ENCODE measurements around the gene SRP72. TPM values are rescaled to one million over a fixed set of nuclear protein-coding genes. Genes with fewer than 3 reads are reported as not detected.
"Not testable (repeated sequence)": the region's sequence is repeated elsewhere in the genome, so short reads cannot be mapped to it uniquely, and the experiment has no call there.

Gene SRP72
- polyA plus RNA-seq, 1 experiment = 118 TPM

DNA sequence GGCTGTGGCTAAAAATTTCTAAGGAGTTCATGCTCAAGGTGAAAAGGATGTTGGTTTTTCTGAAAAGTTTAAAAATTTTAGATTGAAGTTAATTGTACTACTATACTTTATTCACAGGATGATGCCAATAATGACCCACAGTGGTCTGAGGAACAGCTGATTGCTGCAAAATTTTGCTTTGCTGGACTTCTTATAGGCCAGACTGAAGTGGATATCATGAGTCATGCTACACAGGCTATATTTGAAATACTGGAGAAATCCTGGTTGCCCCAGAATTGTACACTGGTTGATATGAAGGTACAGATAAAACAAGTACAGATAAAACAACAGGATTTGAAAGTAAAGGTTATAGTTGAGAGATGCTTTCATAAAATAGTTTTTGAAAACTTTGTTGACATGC, 19.1 kb upstream of the SRP72 start:
- DNase-seq (ENCODE audit: low read depth) = no peak
- CTCF ChIA-PET = interaction anchor here (0.6 kb wide), 1 partner anchor 18 kb away, joined by 3 read pairs; no protein-coding TSS in a partner anchor
- POLR2A ChIA-PET = no interaction called here
- no peaks in the 10 kb centered on the region for H3K27me3 ChIP-seq (ENCODE audit: control insufficient read depth, insufficient read depth, low read length)
- no peaks in the 10 kb centered on the region for H3K36me3 ChIP-seq (ENCODE audit: control insufficient read depth, insufficient read depth, low read length)
- TF ChIP-seq, protein P1, sequence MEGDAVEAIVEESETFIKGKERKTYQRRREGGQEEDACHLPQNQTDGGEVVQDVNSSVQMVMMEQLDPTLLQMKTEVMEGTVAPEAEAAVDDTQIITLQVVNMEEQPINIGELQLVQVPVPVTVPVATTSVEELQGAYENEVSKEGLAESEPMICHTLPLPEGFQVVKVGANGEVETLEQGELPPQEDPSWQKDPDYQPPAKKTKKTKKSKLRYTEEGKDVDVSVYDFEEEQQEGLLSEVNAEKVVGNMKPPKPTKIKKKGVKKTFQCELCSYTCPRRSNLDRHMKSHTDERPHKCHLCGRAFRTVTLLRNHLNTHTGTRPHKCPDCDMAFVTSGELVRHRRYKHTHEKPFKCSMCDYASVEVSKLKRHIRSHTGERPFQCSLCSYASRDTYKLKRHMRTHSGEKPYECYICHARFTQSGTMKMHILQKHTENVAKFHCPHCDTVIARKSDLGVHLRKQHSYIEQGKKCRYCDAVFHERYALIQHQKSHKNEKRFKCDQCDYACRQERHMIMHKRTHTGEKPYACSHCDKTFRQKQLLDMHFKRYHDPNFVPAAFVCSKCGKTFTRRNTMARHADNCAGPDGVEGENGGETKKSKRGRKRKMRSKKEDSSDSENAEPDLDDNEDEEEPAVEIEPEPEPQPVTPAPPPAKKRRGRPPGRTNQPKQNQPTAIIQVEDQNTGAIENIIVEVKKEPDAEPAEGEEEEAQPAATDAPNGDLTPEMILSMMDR (IDR thresholded peaks at IDR 0.05; ENCODE audit: insufficient read depth, low read depth, low read length) = no peak
- H3K4me3 ChIP-seq (ENCODE audit: low read depth, low read length) = no peak overlapping the region

DNA sequence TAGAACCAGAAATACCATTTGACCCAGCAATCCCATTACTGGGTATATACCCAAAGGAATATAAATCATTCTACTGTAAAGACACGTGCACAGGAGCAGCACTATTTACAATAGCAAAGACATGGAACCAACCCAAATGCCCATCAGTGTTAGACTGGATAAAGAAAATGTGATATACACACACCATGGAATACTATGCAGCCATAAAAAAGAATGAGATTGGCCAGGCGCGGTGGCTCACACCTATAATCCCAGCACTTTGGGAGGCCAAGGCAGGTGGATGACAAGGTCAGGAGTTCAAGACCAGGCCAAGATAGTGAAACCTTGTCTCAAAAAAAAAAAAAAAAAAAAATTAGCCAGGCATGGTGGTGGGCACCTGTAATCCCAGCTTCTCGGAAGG, 17.9 kb upstream of the SRP72 start:
- POLR2A ChIA-PET; CTCF ChIA-PET; H3K36me3 ChIP-seq (ENCODE audit: control insufficient read depth, insufficient read depth, low read length); H3K4me3 ChIP-seq (ENCODE audit: low read depth, low read length); H3K27me3 ChIP-seq (ENCODE audit: control insufficient read depth, insufficient read depth, low read length); DNase-seq (ENCODE audit: low read depth): not testable (repeated sequence)

DNA sequence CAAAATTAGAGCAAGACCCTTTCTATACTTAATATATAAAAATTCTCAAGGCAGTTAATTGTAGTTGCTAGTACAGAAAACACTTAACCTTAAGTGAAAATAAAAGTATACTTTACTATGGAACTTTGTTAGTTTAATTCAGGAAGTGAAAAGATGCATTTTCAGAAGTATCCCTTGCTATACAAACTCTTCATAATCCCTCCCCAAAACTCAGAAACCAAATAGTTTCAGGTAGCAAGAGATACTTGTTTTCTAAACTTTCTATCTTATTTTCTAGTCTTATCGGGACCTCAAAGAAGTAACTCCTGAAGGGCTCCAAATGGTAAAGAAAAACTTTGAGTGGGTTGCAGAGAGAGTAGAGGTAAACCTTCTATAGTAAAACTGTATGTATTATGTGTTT, 17.1 kb upstream of the SRP72 start:
- no peaks in the 10 kb centered on the region for H3K27me3 ChIP-seq (ENCODE audit: control insufficient read depth, insufficient read depth, low read length)
- ChIA-PET POLR2A (no interaction called here), CTCF (no interaction called here)
- no peak overlapping the region for H3K4me3 ChIP-seq (ENCODE audit: low read depth, low read length)
- no peaks in the 10 kb centered on the region; the same call in 1 of the 2 replicates for H3K36me3 ChIP-seq (ENCODE audit: control insufficient read depth, insufficient read depth, low read length)
- TF ChIP-seq, protein P1 (IDR thresholded peaks at IDR 0.05; ENCODE audit: insufficient read depth, low read depth, low read length) = no peak
- no peak for DNase-seq (ENCODE audit: low read depth)

DNA sequence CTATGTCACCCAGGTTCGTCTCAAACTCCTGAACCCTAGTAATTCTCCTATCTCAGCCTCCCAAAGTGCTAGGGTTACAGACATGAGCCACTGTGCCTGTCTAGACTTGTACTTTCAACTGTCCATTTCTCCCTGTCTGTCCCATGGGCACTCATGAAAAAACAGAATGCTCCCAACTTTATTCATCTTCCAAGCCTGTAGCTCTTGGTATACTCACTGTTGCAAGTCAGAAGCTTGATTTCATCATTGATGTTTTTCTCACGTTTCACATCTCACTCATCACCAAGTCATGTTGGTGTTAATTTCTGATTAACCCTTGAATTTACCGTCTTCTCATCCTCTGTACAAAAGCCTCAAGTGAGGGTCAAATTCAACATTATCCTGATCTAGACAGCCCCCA, 7.3 kb upstream of the SRP72 start:
- CTCF ChIA-PET = no interaction called here
- TF ChIP-seq, protein P1 (IDR thresholded peaks at IDR 0.05; ENCODE audit: insufficient read depth, low read depth, low read length) = no peak
- POLR2A ChIA-PET = interaction anchor here (0.7 kb wide), 1 partner anchor 15 kb away, joined by 13 read pairs; no protein-coding TSS in a partner anchor
- H3K4me3 ChIP-seq (ENCODE audit: low read depth, low read length) = no peak overlapping the region
- no peak for DNase-seq (ENCODE audit: low read depth)
- no peaks in the 10 kb centered on the region for H3K27me3 ChIP-seq (ENCODE audit: control insufficient read depth, insufficient read depth, low read length)
- peaks cover 1% of the 10 kb centered on the region for H3K36me3 ChIP-seq (ENCODE audit: control insufficient read depth, insufficient read depth, low read length)

DNA sequence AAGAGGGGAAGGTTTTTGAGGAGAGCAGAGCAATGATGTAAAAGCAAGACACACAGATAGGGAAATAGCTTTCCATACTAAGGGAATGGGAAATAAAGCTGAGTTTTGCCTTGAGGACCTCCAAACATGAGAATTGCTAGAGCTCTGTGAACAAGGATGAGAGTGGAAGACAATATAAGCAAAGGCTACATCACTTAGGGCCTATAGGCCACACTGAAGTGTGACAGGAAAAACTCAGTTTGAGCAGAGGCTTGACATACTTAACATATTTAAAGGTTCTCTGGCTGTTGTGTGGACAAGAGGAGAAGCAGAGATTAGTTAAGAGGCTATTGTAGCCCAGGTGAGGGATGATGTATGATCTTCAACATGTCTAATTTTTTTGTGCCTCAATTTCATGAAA, 5.3 kb upstream of the SRP72 start:
- no peaks in the 10 kb centered on the region for H3K27me3 ChIP-seq (ENCODE audit: control insufficient read depth, insufficient read depth, low read length)
- ChIA-PET POLR2A (interaction anchor here (0.6 kb wide), 1 partner anchor 602 kb away, joined by 5 read pairs; no protein-coding TSS in a partner anchor), CTCF (interaction anchor here (1.4 kb wide), 1 partner anchor 11 kb away, joined by 5 read pairs; no protein-coding TSS in a partner anchor)
- TF ChIP-seq, protein P1 (IDR thresholded peaks at IDR 0.05; ENCODE audit: insufficient read depth, low read depth, low read length) = no peak
- peaks cover 1% of the 10 kb centered on the region for H3K36me3 ChIP-seq (ENCODE audit: control insufficient read depth, insufficient read depth, low read length)
- no peak overlapping the region for H3K4me3 ChIP-seq (ENCODE audit: low read depth, low read length)
- DNase-seq (ENCODE audit: low read depth) = no peak

DNA sequence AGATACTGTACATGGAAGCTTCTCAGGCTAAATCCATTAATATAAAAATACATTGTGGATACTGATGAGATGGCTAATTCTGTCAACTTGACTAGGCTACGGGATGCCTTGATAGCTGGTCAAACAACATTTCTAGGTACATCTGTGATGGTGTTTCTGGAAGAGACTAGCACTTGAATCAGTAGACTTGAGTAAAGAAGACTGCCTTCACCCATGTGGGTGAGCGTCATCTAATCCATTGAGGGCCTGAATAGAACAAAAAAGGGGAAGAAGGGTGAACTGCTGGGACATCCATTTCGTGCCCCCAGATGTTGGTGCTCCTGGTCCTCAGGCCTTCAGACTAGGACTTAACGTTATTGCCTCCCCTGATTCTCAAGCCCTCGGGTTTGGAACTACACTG, 3.7 kb upstream of the SRP72 start:
- Histone ChIP-seq H3K4me3 (ENCODE audit: low read depth, low read length) (no peak overlapping the region), H3K36me3 (ENCODE audit: control insufficient read depth, insufficient read depth, low read length) (no peaks in the 10 kb centered on the region; the same call in none of the 2 replicates), H3K27me3 (ENCODE audit: control insufficient read depth, insufficient read depth, low read length) (no peaks in the 10 kb centered on the region)
- ChIA-PET POLR2A (no interaction called here), CTCF (no interaction called here)
- no peak for DNase-seq (ENCODE audit: low read depth)
- TF ChIP-seq, protein P1 (IDR thresholded peaks at IDR 0.05; ENCODE audit: insufficient read depth, low read depth, low read length) = no peak

Measured in BJ (cell line).